GM12801 (cell line): ENCODE measurements around the gene CGB8.
"Not testable (repeated sequence)": the region's sequence is repeated elsewhere in the genome, so short reads cannot be mapped to it uniquely, and the experiment has no call there.

Experiments
- TF ChIP-seq, protein P1 (sequence below): IDR thresholded peaks from one replicate; pipeline ENCODE4 v1.5.1; 2011; ENCODE audit warnings: control low read depth; ENCODE audit not compliant: insufficient read length; ENCODE audit errors: extremely low read depth

Gene CGB8

DNA sequence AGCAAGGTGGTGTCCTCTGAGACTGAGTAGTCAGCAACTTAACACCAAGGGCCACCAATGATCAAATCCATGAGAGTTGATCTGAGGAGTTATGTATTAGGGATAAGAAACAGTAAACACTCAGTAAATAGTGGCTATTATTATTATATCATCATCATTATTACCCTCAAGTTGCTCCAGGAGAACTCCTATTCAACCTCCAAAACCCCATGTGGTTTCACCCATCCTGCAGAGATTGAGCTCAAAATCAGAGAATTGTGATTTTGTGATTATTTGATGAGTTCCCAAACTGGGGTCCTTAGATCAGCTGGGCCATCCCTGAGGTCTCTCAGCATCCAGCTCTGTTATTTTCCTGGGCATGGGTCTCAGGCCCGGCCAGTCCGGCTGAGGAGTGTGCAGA, 12.1 kb upstream of the CGB8 start:
- TF ChIP-seq, protein P1, sequence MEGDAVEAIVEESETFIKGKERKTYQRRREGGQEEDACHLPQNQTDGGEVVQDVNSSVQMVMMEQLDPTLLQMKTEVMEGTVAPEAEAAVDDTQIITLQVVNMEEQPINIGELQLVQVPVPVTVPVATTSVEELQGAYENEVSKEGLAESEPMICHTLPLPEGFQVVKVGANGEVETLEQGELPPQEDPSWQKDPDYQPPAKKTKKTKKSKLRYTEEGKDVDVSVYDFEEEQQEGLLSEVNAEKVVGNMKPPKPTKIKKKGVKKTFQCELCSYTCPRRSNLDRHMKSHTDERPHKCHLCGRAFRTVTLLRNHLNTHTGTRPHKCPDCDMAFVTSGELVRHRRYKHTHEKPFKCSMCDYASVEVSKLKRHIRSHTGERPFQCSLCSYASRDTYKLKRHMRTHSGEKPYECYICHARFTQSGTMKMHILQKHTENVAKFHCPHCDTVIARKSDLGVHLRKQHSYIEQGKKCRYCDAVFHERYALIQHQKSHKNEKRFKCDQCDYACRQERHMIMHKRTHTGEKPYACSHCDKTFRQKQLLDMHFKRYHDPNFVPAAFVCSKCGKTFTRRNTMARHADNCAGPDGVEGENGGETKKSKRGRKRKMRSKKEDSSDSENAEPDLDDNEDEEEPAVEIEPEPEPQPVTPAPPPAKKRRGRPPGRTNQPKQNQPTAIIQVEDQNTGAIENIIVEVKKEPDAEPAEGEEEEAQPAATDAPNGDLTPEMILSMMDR = no peak

DNA sequence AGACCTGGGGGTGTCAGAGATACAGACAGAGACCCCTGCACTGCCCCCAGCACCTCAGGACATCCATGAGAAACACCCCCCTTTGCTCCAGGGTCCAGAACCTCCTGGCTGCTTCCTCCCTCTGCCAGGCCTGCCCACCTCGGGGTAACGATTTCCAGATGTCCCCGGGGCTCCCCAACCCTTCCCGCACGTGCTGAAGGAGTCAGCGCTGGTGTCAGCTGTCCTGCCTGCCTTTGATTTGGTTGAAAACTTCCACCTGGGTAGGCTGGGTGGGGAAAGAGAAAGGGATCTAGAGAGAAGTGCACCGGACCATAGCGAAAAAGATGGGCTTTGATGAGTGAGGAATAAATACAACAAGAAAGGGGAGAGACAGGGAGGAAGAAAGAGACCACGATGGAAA, 10.1 kb upstream of the CGB8 start:
- TF ChIP-seq, protein P1 = no peak

DNA sequence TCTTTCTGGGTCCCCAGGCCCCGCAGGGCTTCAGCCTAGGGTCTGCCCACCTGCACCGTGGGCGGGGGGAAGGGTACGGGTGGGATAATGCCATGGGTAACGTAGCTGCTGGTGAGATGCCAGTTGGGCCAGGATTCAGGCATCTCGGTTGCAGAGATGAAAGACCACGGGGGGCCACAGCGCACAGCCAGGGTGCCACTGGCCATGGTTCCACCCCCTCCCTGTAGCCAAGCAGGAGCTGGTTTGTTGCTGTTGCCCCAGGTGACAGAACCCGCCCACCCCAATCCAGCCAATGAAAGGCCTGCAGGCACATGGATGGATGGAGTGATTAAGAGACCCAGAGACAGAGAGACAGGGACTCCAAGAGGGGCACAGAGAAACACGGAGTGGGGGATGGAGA, 9.7 kb upstream of the CGB8 start:
- TF ChIP-seq, protein P1 = no peak

DNA sequence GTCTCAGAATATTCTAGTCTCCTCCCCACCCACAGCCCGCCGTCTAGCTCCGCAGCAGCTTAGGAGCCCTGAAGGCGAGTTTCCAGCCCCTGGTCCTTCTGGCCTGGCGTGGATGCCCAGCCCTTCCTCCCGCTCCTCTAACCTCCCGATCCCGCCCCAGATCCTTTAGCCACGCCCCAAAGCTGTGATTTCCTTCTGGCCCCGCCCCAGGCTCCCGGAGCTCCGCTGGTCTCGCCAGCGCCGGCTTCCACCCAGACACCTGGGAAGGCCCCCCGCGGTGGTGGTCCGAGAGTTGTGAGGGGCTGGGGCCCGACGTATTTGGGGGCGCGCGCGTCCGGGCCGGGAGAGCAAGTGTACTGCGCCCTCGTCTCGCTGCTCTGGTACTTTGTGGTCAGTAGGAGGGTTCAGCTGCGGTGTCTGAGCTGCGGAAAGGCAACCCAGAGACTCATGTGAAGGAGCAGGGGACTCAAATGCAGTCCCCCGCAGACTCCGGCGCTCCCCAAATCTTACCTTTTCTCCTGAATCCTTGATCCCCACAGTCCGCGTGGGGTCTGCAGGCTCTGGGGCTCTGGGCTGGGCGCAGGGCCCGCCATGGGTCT, 8.8 kb upstream of the CGB8 start, which contains the start of gene CGB7:
CGB7 (minus strand) TSS at position 114 of the 599 bp plus-strand sequence. CDS start 2,374 bp downstream, outside the sequence.
- TF ChIP-seq, protein P1 = no peak

DNA sequence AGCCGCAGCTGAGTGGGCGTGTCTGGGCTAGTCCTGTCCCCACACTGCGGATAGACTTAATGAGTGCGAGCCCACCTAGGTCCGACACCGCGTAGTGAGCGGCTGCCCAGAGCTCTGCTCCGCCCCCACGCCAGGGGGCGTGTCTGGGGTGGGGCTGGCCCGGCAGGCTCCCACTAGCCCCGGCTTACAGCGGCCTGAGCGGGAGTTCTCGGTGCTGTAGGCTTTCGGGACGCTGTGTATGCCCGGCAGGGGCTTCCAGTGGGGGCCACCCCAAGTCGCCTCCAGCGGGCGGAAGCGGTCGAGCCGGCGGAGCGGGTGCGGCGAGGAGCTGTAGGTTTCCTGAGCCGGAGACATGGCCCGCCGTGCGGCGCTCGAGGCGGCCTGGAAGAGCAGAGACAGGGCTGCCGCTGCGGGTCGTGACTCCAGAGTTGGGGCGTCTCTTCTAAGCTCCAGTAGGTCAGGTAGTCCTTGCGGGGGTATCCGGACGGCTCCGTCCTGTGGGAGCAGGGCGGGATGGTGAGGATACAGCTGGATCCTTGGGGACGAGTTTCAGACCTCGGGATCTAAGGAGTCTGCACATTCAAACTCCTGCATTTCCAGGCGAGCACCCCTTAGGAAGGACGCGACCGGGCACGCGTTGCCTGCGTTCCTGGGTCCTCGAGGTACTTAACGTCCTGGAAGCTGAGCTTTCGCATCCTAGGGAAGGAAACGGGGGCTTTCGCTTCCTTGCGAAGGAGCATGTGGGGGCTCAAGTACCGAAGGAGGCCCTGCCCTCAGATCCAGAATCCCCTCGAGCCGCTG, 7.4 kb upstream of the CGB8 start:
- TF ChIP-seq, protein P1 = no peak

DNA sequence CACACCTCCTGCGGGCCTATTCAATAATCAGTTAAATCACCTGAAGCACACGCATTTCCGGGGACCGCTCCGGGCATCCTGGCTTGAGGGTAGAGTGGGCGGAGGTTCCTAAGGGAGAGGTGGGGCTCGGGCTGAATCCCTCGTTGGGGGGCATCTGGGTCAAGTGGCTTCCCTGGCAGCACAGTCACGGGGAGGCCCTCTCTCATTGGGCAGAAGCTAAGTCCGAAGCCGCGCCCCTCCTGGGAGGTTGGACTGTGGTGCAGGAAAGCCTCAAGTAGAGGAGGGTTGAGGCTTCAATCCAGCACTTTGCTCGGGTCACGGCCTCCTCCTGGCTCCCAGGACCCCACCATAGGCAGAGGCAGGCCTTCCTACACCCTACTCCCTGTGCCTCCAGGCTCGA, 5.4 kb downstream of the CGB8 start, which contains the start of gene CGB5:
CGB5 (plus strand) TSS at position 301 of the 400 bp plus-strand sequence. CDS start 362 bp downstream, outside the sequence.
- TF ChIP-seq, protein P1 = not testable (repeated sequence)

DNA sequence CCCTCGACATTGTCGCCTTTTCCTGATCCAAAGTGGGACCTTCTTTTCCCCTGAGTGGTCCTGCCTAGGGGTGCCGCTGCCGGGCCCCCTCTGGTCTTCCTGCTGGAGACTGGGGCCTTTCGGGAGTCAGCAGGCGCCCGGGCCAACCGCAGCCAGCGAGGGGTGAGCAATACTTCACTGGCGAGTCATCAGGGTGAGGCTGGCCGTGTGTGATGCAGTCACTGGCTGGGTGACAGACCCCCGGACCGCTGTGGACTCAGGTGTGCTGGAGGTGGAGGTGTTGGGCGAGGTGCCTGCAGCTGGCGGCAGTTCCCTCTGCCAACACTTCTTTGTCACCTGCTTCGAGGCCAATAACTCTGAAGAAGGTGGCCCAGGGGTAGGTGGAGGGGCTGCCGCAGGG, 6.7 kb downstream of the CGB8 start:
- TF ChIP-seq, protein P1 = no peak
